B cell (primary cell): ENCODE measurements around the gene DAPK3. TPM values are rescaled to one million over a fixed set of nuclear protein-coding genes. Genes with fewer than 3 reads are reported as not detected.

Source experiments
- ATAC-seq: fragments of 200-7000 bp; cut with Tn5 transposase; one replicate; pipeline ENCODE4 v1.10.0; 2021; ENCODE audit warnings: low read depth, mild to moderate bottlenecking, moderate number of reproducible peaks, moderate library complexity
- CTCF ChIA-PET: fragments of 350-600 bp; sonication (Branson Sonifier 250); formaldehyde crosslinking; loops from one replicate; lab custom pipeline; 2021; ENCODE audit warnings: antibody characterized with exemption, inconsistent platforms; lab: Charles Lee
- POLR2A ChIA-PET: fragments of 350-600 bp; sonication (Branson Sonifier 250); formaldehyde crosslinking; loops from one replicate; lab custom pipeline; 2021; ENCODE audit warnings: antibody characterized with exemption; lab: Charles Lee
- DNase-seq: peaks from one replicate; pipeline ENCODE4 v3.0.0; 2013
- H2AFZ ChIP-seq: 2 replicates; pipeline ENCODE4 v1.6.1; 2012; ENCODE audit warnings: mild to moderate bottlenecking, low read depth, low read length; ENCODE audit not compliant: insufficient read depth, poor library complexity, severe bottlenecking
- H3K27ac ChIP-seq, 2 donors: 1 replicate in 1 of 2; 2 replicates in 1 of 2; pipeline ENCODE4 v1.5.1; 2012 to 2013; ENCODE audit warnings: low read length in 2 of 2, mild to moderate bottlenecking in 2 of 2, moderate library complexity in 1 of 2
- H3K27me3 ChIP-seq, 4 experiments: fragments of 200-600 bp in 1 of 4; sonication (generic) in 1 of 4; replicated peaks in 1 of 4; 1 replicate in 2 of 4; 2 replicates in 2 of 4; pipeline versions ENCODE4 v1.6.1 to v1.7.0; 2013 to 2016; ENCODE audit warnings: low read length in 3 of 4, mild to moderate bottlenecking in 2 of 4, mixed read lengths in 1 of 4, moderate library complexity in 1 of 4; ENCODE audit not compliant: insufficient read depth in 4 of 4, control insufficient read depth in 3 of 4; ENCODE audit errors: control extremely low read depth in 1 of 4
- H3K36me3 ChIP-seq, 2 experiments: replicated peaks in 1 of 2; 1 replicate in 1 of 2; 2 replicates in 1 of 2; pipeline versions ENCODE4 v1.6.1 to v1.7.1; 2013; ENCODE audit warnings: low read length in 1 of 2; ENCODE audit not compliant: insufficient read depth in 2 of 2, control insufficient read depth in 1 of 2; ENCODE audit errors: control extremely low read depth in 1 of 2, extremely low read depth in 1 of 2
- H3K4me1 ChIP-seq, 2 donors: fragments of 200-600 bp in 1 of 2; sonication (generic) in 1 of 2; 1 replicate in 1 of 2; 2 replicates in 1 of 2; pipeline versions ENCODE4 v1.5.1 to v1.6.1; 2013 to 2017; ENCODE audit warnings: low read length in 2 of 2; ENCODE audit not compliant: control insufficient read depth in 2 of 2, insufficient read depth in 2 of 2
- H3K4me2 ChIP-seq: replicated peaks from 2 replicates; pipeline ENCODE3; 2012; ENCODE audit warnings: mild to moderate bottlenecking, low read depth, low read length; ENCODE audit not compliant: poor library complexity, severe bottlenecking
- H3K4me3 ChIP-seq, 5 experiments: fragments of 200-600 bp in 1 of 5; sonication (generic) in 1 of 5; 1 replicate in 3 of 5; 2 replicates in 2 of 5; pipeline versions ENCODE4 v1.5.1 to v1.7.0; 2011 to 2016; ENCODE audit warnings: low read length in 4 of 5, mild to moderate bottlenecking in 4 of 5, low read depth in 2 of 5, control low read depth in 1 of 5, moderate library complexity in 1 of 5; ENCODE audit not compliant: insufficient read depth in 1 of 5; ENCODE audit errors: control extremely low read depth in 1 of 5, extremely low read depth in 1 of 5
- H3K79me2 ChIP-seq: fragments of 200-600 bp; sonication (generic); one replicate; pipeline ENCODE4 v1.6.0; 2016; ENCODE audit warnings: low read length; ENCODE audit not compliant: control insufficient read depth, insufficient read depth
- H3K9ac ChIP-seq: fragments of 200-600 bp; sonication (generic); 2 replicates; pipeline ENCODE4 v1.6.1; 2017; ENCODE audit warnings: mild to moderate bottlenecking, low read length, moderate library complexity
- H3K9me3 ChIP-seq, 3 donors: one replicate each; pipeline versions ENCODE4 v1.6.1 to v1.7.1; 2013; ENCODE audit warnings: low read length in 2 of 3; ENCODE audit not compliant: control insufficient read depth in 2 of 3, insufficient read depth in 1 of 3; ENCODE audit errors: control extremely low read depth in 1 of 3
- H4K20me1 ChIP-seq: 2 replicates; pipeline ENCODE4 v1.6.0; 2012; ENCODE audit warnings: mild to moderate bottlenecking, low read length; ENCODE audit not compliant: insufficient read depth, control insufficient read depth, poor library complexity, severe bottlenecking
- H3K27ac Mint-ChIP-seq: one replicate; pipeline ENCODE4 v1.8.0; 2021; ENCODE audit warnings: mixed read lengths
- H3K27me3 Mint-ChIP-seq: one replicate; pipeline ENCODE4 v1.8.0; 2021; ENCODE audit warnings: mixed read lengths
- H3K4me1 Mint-ChIP-seq: one replicate; pipeline ENCODE4 v1.8.0; 2021; ENCODE audit warnings: mixed read lengths
- H3K4me3 Mint-ChIP-seq: one replicate; pipeline ENCODE4 v1.8.0; 2021; ENCODE audit warnings: mixed read lengths
- H3K9me3 Mint-ChIP-seq: one replicate; pipeline ENCODE4 v1.8.0; 2022; ENCODE audit warnings: mixed read lengths; ENCODE audit not compliant: insufficient read depth
- EZH2 ChIP-seq: IDR thresholded peaks from 2 replicates; pipeline ENCODE4 v1.6.1; 2012; ENCODE audit warnings: borderline replicate concordance, low read depth, mild to moderate bottlenecking, moderate library complexity, low read length; ENCODE audit not compliant: insufficient read depth, poor library complexity, severe bottlenecking
- WGBS: methylation state at CpG from one replicate; pipeline ENCODE4 v1.1.5; 2013; ENCODE audit warnings: missing lambda C conversion rate; ENCODE audit not compliant: insufficient coverage; 5-methylcytosine and 5-hydroxymethylcytosine counted together
- intact Hi-C: fragments of 100-400 bp; cut with micrococcal nuclease; formaldehyde crosslinking; loops from one replicate; pipeline ENCODE4 v1.10.0; 2022
- polyA plus RNA-seq: library from polyadenylated mRNA; depleted of rRNA; stranded (reverse); fragments of >200 nt; gene quantifications from 2 replicates; pipeline ENCODE4 v1.2.3, GENCODE V29; 2012
- total RNA-seq, 2 donors: library from RNA; stranded (reverse); fragments of 120-200 nt in 1 of 2; gene quantifications; 1 replicate in 1 of 2; 2 replicates in 1 of 2; pipeline versions ENCODE4 v1.2.3 to v1.2.4, GENCODE V29; 2013 to 2022
- TF ChIP-seq, protein P1 (sequence below): fragments of 200-600 bp; IDR thresholded peaks from one replicate; pipeline ENCODE4 v1.8.0; 2022; ENCODE audit warnings: antibody characterized with exemption, mild to moderate bottlenecking

DAPK3 gene
- total and polyA plus RNA-seq, 2 donors (not counting 1 experiment from before 2014, with no cell fraction given) = 32.6 to 47.4 TPM

GRCh38 chr19:4010808-4011110 is 39.9 kb upstream of the DAPK3 start:
- DNase-seq = no peak

More at GRCh38 chr19:4010808-4011110, 39.9 kb upstream of the DAPK3 start:
- Mint-ChIP-seq H3K27ac (no peak overlapping the region), H3K9me3 (no peaks in the 10 kb centered on the region), H3K27me3 (no peaks in the 10 kb centered on the region), H3K4me3 (no peak overlapping the region), H3K4me1 (peaks cover 42% of the 10 kb centered on the region)
- Histone ChIP-seq H3K4me2 (no peak overlapping the region), H3K4me1 (peaks cover 14 to 35% of the 10 kb centered on the region in 2 donors), H4K20me1 (peaks cover 79% of the 10 kb centered on the region), H3K27ac (no peak overlapping the region), H3K9ac (no peak overlapping the region), H3K4me3 (no peak overlapping the region), H3K9me3 (peaks cover 0 to 3% (median 0%) of the 10 kb centered on the region in 3 donors), H3K27me3 (no peaks in the 10 kb centered on the region), H2AFZ (no peak overlapping the region), H3K36me3 (peaks cover 0 to 33% of the 10 kb centered on the region in 2 experiments), H3K79me2 (peaks cover 89% of the 10 kb centered on the region)
- ATAC-seq = no peak
- intact Hi-C loops = no loop called here
- no peak for TF ChIP-seq EZH2
- TF ChIP-seq, protein P1, sequence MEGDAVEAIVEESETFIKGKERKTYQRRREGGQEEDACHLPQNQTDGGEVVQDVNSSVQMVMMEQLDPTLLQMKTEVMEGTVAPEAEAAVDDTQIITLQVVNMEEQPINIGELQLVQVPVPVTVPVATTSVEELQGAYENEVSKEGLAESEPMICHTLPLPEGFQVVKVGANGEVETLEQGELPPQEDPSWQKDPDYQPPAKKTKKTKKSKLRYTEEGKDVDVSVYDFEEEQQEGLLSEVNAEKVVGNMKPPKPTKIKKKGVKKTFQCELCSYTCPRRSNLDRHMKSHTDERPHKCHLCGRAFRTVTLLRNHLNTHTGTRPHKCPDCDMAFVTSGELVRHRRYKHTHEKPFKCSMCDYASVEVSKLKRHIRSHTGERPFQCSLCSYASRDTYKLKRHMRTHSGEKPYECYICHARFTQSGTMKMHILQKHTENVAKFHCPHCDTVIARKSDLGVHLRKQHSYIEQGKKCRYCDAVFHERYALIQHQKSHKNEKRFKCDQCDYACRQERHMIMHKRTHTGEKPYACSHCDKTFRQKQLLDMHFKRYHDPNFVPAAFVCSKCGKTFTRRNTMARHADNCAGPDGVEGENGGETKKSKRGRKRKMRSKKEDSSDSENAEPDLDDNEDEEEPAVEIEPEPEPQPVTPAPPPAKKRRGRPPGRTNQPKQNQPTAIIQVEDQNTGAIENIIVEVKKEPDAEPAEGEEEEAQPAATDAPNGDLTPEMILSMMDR = no peak
- POLR2A ChIA-PET = interaction anchor here (0.5 kb wide), 1 partner anchor 29 kb away, joined by 3 read pairs; no protein-coding TSS in a partner anchor
- WGBS = 97% methylated on average over 14 of the region's 14 CpGs
- CTCF ChIA-PET = interaction anchor here (0.6 to 0.8 kb wide), 2 partner anchors 23 to 148 kb away, joined by 3 to 4 read pairs; no protein-coding TSS in a partner anchor
